HCT116 (cell line): ENCODE data around the gene RFX2. TPM values are rescaled to one million over a fixed set of nuclear protein-coding genes. Genes with fewer than 3 reads are reported as not detected.

Experiments used
- ATAC-seq: fragments of 200-7000 bp; cut with Tn5 transposase; 2 replicates; pipeline ENCODE4 v1.9.1; 2020; ENCODE audit warnings: mild to moderate bottlenecking, moderate library complexity
- BruUV-seq: library from RNA; stranded (reverse); fragments of 400-500 nt; replicated peaks from 2 replicates; lab custom pipeline; 2021; lab: Mats Ljungman, UMichigan
- CTCF ChIA-PET: fragments of 300-600 bp; sonication (Branson Sonifier 250); formaldehyde crosslinking; loops from one replicate; lab custom pipeline; 2021; ENCODE audit warnings: antibody characterized with exemption; lab: Charles Lee
- POLR2A ChIA-PET: fragments of 300-600, 350-600 bp; sonication (Branson Sonifier 250); formaldehyde crosslinking; loops from one replicate; lab custom pipeline; 2021; ENCODE audit warnings: antibody characterized with exemption; lab: Charles Lee
- RAD21 ChIA-PET, 2 experiments: fragments of 300-600 bp; sonication (Branson Sonifier 250); formaldehyde crosslinking; loops; one replicate each; lab custom pipeline; 2023; ENCODE audit warnings: low total read pairs in 2 of 2; ENCODE audit not compliant: uncharacterized antibody in 2 of 2, unreplicated experiment in 2 of 2, low non-redundant PET in 1 of 2; lab: Charles Lee
- DNase-seq: peaks from one replicate; pipeline ENCODE4 v3.0.0-alpha.2; 2010; ENCODE audit warnings: low read depth, low spot score
- H2AFZ ChIP-seq: fragments of 200-600 bp; shearing (Covaris generic), sonication (generic); 2 replicates; pipeline ENCODE4 v1.6.1; 2017; ENCODE audit warnings: low read depth, mixed run types, mixed read lengths, antibody characterized with exemption, low read length; ENCODE audit not compliant: poor library complexity, severe bottlenecking
- H3K27ac ChIP-seq: 2 replicates; pipeline ENCODE4 v1.5.1; 2012; ENCODE audit warnings: low read depth, low read length
- H3K27me3 ChIP-seq: fragments of 200-600 bp; sonication (generic); 2 replicates; pipeline ENCODE4 v1.6.1; 2016; ENCODE audit warnings: mixed run types, low read length, mixed read lengths; ENCODE audit not compliant: insufficient read depth
- H3K36me3 ChIP-seq, 2 experiments: fragments of 200-500 bp in 1 of 2; fragments of 200-600 bp in 1 of 2; sonication (Bioruptor generic) in 1 of 2; sonication (generic) in 1 of 2; 2 replicates each; pipeline versions ENCODE4 v1.5.1 to v1.6.1; 2014 to 2016; ENCODE audit warnings: low read length in 2 of 2, inconsistent platforms in 1 of 2, mixed read lengths in 1 of 2, mixed run types in 1 of 2; ENCODE audit not compliant: insufficient read depth in 2 of 2, control insufficient read depth in 1 of 2
- H3K4me1 ChIP-seq, 2 experiments: fragments of 200-600 bp in 1 of 2; sonication (generic) in 1 of 2; 2 replicates each; pipeline versions ENCODE4 v1.5.1 to v1.6.1; 2012 to 2017; ENCODE audit warnings: low read length in 2 of 2, inconsistent platforms in 1 of 2, mild to moderate bottlenecking in 1 of 2, mixed read lengths in 1 of 2, mixed run types in 1 of 2, moderate library complexity in 1 of 2; ENCODE audit not compliant: insufficient read depth in 2 of 2, control insufficient read depth in 1 of 2
- H3K4me2 ChIP-seq: fragments of 200-600 bp; sonication (generic); 2 replicates; pipeline ENCODE4 v1.6.1; 2017; ENCODE audit warnings: mixed run types, low read length, mixed read lengths
- H3K4me3 ChIP-seq, 2 experiments: fragments of 200-600 bp in 1 of 2; sonication (generic) in 1 of 2; replicated peaks in 1 of 2; 2 replicates each; pipeline ENCODE4 v1.5.1; 2011 to 2016; ENCODE audit warnings: low read length in 2 of 2, control low read depth in 1 of 2, low read depth in 1 of 2, mild to moderate bottlenecking in 1 of 2, mixed read lengths in 1 of 2, mixed run types in 1 of 2
- H3K79me2 ChIP-seq: fragments of 200-600 bp; sonication (generic); 2 replicates; pipeline ENCODE4 v1.6.1; 2017; ENCODE audit warnings: mild to moderate bottlenecking, mixed run types, low read length, moderate library complexity, mixed read lengths; ENCODE audit not compliant: insufficient read depth
- H3K9ac ChIP-seq: fragments of 200-600 bp; sonication (generic); 2 replicates; pipeline ENCODE4 v1.6.1; 2016; ENCODE audit warnings: low read length, mixed read lengths
- H3K9me2 ChIP-seq: fragments of 200-600 bp; sonication (generic), shearing (Covaris generic); 2 replicates; pipeline ENCODE4 v1.6.1; 2017; ENCODE audit warnings: mixed run types, mild to moderate bottlenecking, moderate library complexity; ENCODE audit not compliant: insufficient read depth
- H3K9me3 ChIP-seq, 2 experiments: fragments of 200-500 bp in 1 of 2; fragments of 200-600 bp in 1 of 2; sonication (Bioruptor generic) in 1 of 2; sonication (generic) in 1 of 2; 2 replicates each; pipeline ENCODE4 v1.6.1; 2014 to 2017; ENCODE audit warnings: low read length in 2 of 2, mixed read lengths in 2 of 2, inconsistent platforms in 1 of 2, low read depth in 1 of 2, mild to moderate bottlenecking in 1 of 2, mixed run types in 1 of 2, moderate library complexity in 1 of 2; ENCODE audit not compliant: control insufficient read depth in 1 of 2, insufficient read depth in 1 of 2
- H4K20me1 ChIP-seq: fragments of 200-600 bp; sonication (generic), shearing (Covaris generic); 2 replicates; pipeline ENCODE4 v1.6.1; 2017; ENCODE audit warnings: mixed run types, mild to moderate bottlenecking, moderate library complexity; ENCODE audit not compliant: insufficient read depth
- ATF3 ChIP-seq: IDR thresholded peaks from 2 replicates; pipeline ENCODE4 v1.6.1; 2012
- CBX3 ChIP-seq: IDR thresholded peaks from 2 replicates; pipeline ENCODE4 v1.6.1; 2012; ENCODE audit warnings: low read depth
- CEBPB ChIP-seq: IDR thresholded peaks from 2 replicates; pipeline ENCODE4 v1.6.1; 2012; ENCODE audit warnings: low read depth
- CTCF ChIP-seq, 3 experiments: fragments of 200-600 bp in 1 of 3; sonication (generic) in 1 of 3; IDR thresholded peaks in 2 of 3; conservative IDR thresholded peaks in 1 of 3; 2 replicates each; pipeline ENCODE4 v1.5.1; 2012 to 2017; ENCODE audit warnings: low read depth in 2 of 3, low read length in 2 of 3, antibody characterized with exemption in 1 of 3, borderline replicate concordance in 1 of 3, control low read depth in 1 of 3, mild to moderate bottlenecking in 1 of 3, mixed read lengths in 1 of 3, mixed run types in 1 of 3, moderate library complexity in 1 of 3; ENCODE audit not compliant: insufficient read depth in 1 of 3
- EGR1 ChIP-seq: IDR thresholded peaks from 2 replicates; pipeline ENCODE4 v1.6.1; 2012; ENCODE audit warnings: low read depth
- EZH2phosphoT487 ChIP-seq: fragments of 200-600 bp; IDR thresholded peaks from 2 replicates; pipeline ENCODE4 v1.6.1; 2018; ENCODE audit warnings: antibody characterized with exemption, borderline replicate concordance
- JUND ChIP-seq: IDR thresholded peaks from 2 replicates; pipeline ENCODE4 v1.6.1; 2012
- MAX ChIP-seq: IDR thresholded peaks from 2 replicates; pipeline ENCODE4 v1.6.1; 2012
- POLR2AphosphoS5 ChIP-seq: IDR thresholded peaks from 2 replicates; pipeline ENCODE4 v1.6.1; 2011; ENCODE audit warnings: mild to moderate bottlenecking, low read depth, low read length, moderate library complexity
- RAD21 ChIP-seq: IDR thresholded peaks from 2 replicates; pipeline ENCODE4 v1.6.1; 2012; ENCODE audit warnings: low read depth, mild to moderate bottlenecking
- REST ChIP-seq: IDR thresholded peaks from 2 replicates; pipeline ENCODE4 v1.6.1; 2012; ENCODE audit warnings: low read depth
- SP1 ChIP-seq: IDR thresholded peaks from 2 replicates; pipeline ENCODE4 v1.6.1; 2012; ENCODE audit warnings: low read depth
- SRF ChIP-seq: IDR thresholded peaks from 2 replicates; pipeline ENCODE4 v1.6.1; 2012; ENCODE audit warnings: low read depth
- TCF7L2 ChIP-seq: IDR thresholded peaks from 2 replicates; pipeline ENCODE4 v1.7.0; 2011; ENCODE audit warnings: borderline replicate concordance, inconsistent platforms; ENCODE audit not compliant: insufficient read depth, insufficient read length; ENCODE audit errors: extremely low read depth
- YY1 ChIP-seq: IDR thresholded peaks from 2 replicates; pipeline ENCODE4 v1.6.1; 2011; ENCODE audit warnings: low read length, low read depth, moderate library complexity, mild to moderate bottlenecking; ENCODE audit not compliant: insufficient replicate concordance; ENCODE audit errors: extremely low read depth
- ZBTB33 ChIP-seq: IDR thresholded peaks from 2 replicates; pipeline ENCODE4 v1.6.1; 2011; ENCODE audit warnings: mild to moderate bottlenecking, low read length, moderate library complexity; ENCODE audit not compliant: insufficient replicate concordance; ENCODE audit errors: extremely low read depth
- ZFX ChIP-seq: fragments of 450-650 bp; IDR thresholded peaks from 2 replicates; pipeline ENCODE4 v1.6.1; 2017
- ZNF274 ChIP-seq: fragments of 200-500 bp; sonication (Bioruptor generic); IDR thresholded peaks from 2 replicates; pipeline ENCODE4 v1.6.1; 2014; ENCODE audit warnings: mild to moderate bottlenecking, low read depth, low read length, inconsistent platforms
- intact Hi-C: fragments of 100-400 bp; cut with micrococcal nuclease; formaldehyde crosslinking; loops from 2 replicates; pipeline ENCODE4 v1.10.0; 2022
- total RNA-seq: library from RNA; stranded (reverse); gene quantifications from one replicate; pipeline ENCODE4 v1.2.1, GENCODE V29; 2021; ENCODE audit not compliant: unreplicated experiment

The RFX2 gene
- total RNA-seq, 1 experiment from 2014 or later, result 13.7 TPM

- H3K79me2 ChIP-seq, result peaks cover 96% of the 10 kb centered on the region
- H3K9me3 ChIP-seq, result no peaks in the 10 kb centered on the region
Observed at GRCh38 chr19:5949792-5950305, 160.5 kb downstream of the RFX2 start.

More at GRCh38 chr19:5949792-5950305, 160.5 kb downstream of the RFX2 start:
- ATAC-seq (no peak), DNase-seq (no peak)
- POLR2A ChIA-PET, result no interaction called here
- peaks cover 0 to 23% of the 10 kb centered on the region in 2 experiments; a peak in 1 of 4 replicates for H3K36me3 ChIP-seq
- no peak overlapping the region for H3K27ac ChIP-seq
- no peak for TF ChIP-seq SP1
- no peak for TF ChIP-seq CBX3
- no peak for TF ChIP-seq MAX
- no peak for TF ChIP-seq TCF7L2
- TF ChIP-seq ZFX, result no peak
- no peak for TF ChIP-seq POLR2AphosphoS5
- no peak for TF ChIP-seq ZNF274
- no peak for TF ChIP-seq ATF3
- TF ChIP-seq CTCF (IDR thresholded peaks at IDR 0.05 in 2 of 3, conservative IDR thresholded peaks at IDR 0.05 in 1 of 3; ENCODE audit: borderline replicate concordance in 1 of 3, insufficient read depth in 1 of 3, low read depth in 2 of 3, low read length in 2 of 3), result no peak
- no peak for TF ChIP-seq JUND
- no peak for TF ChIP-seq REST
- no peak for TF ChIP-seq EGR1
- no peak for TF ChIP-seq EZH2phosphoT487
- no peak for TF ChIP-seq CEBPB
- TF ChIP-seq YY1, result no peak
- TF ChIP-seq ZBTB33, result no peak
- TF ChIP-seq SRF, result no peak
- no peak for TF ChIP-seq RAD21
- CTCF ChIA-PET, result no interaction called here
- intact Hi-C loops, result no loop called here
- BruUV-seq, result no TSS peak
- H2AFZ ChIP-seq, result no peak overlapping the region
- no peak overlapping the region for H3K4me2 ChIP-seq
- H3K9ac ChIP-seq, result no peak overlapping the region
- no peak overlapping the region for H3K4me3 ChIP-seq
- 0 out of 4 replicates have a peak, but pooled peaks cover 0 to 1% of the 10 kb centered on the region in 2 experiments for H3K4me1 ChIP-seq
- H4K20me1 ChIP-seq, result peaks cover 9% of the 10 kb centered on the region; the same call in 1 of the 2 replicates
- no peaks in the 10 kb centered on the region for H3K27me3 ChIP-seq
- no peaks in the 10 kb centered on the region for H3K9me2 ChIP-seq
- RAD21 ChIA-PET, result no interaction called here
